Omental fat pad (tissue), 4 donors: ENCODE measurements around the gene CLP1. TPM values are rescaled to one million over a fixed set of nuclear protein-coding genes. Genes with fewer than 3 reads are reported as not detected.
"Not testable (repeated sequence)": the region's sequence is repeated elsewhere in the genome, so short reads cannot be mapped to it uniquely, and the experiment has no call there.

ENCODE experiments used
- ATAC-seq: fragments of 150-250 bp; one replicate; pipeline ENCODE4 v1.9.1; 2016; ENCODE audit warnings: mild to moderate bottlenecking, moderate library complexity; ENCODE audit not compliant: low FRiP score
- DNase-seq: peaks from one replicate; pipeline ENCODE4 v3.0.0-alpha.2; 2019; ENCODE audit warnings: low spot score
- CTCF ChIP-seq, 3 donors: fragments of 450-650 bp; IDR thresholded peaks; one replicate each; pipeline ENCODE4 v1.5.1; 2016 to 2017; ENCODE audit warnings: antibody characterized with exemption in 3 of 3, mild to moderate bottlenecking in 3 of 3, moderate library complexity in 2 of 3
- small RNA-seq: library from RNA; depleted of rRNA; stranded (forward); fragments of <200 nt; gene quantifications from one replicate; pipeline ENCODE3, GENCODE V24; 2016
- total RNA-seq, 4 donors: library from RNA; depleted of rRNA; stranded (reverse); fragments of >200 nt; gene quantifications; one replicate each; pipeline ENCODE4 v1.1.0, GENCODE V29; 2016

Gene CLP1
- total RNA-seq, 4 donors from 2014 or later = 12.3 to 26.1 (median 15.7) TPM

DNA sequence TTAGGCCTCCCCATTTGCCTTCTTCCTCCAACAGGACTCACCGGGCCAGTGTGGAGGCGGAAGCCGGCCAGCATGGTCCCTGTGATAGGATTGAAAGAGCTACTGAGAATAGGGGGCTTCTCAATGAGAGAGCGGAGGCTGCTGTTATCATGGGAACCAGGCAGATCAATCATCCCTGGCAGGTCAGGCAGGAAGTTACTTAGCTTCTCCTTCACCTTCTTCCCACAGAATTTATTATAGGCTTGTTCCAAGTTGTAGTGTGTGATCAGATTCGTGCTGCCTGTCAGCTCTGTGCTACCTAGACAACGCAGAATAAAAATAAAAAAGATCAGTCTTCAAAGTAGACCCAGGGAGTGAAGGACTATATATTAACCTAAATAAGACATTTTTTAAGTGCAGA lies 47.4 kb downstream of the CLP1 start:
- no peak for DNase-seq
- TF ChIP-seq CTCF (IDR thresholded peaks at IDR 0.05) = no peak
- no peak for ATAC-seq

- not testable (repeated sequence) for DNase-seq, ATAC-seq
Observed at GRCh38 chr11:57705432-57705831, 47.9 kb downstream of the CLP1 start.

GRCh38 chr11:57709802-57710367 lies 52.3 kb downstream of the CLP1 start:
- no peak for TF ChIP-seq CTCF (IDR thresholded peaks at IDR 0.05)
- ATAC-seq = no peak

More at GRCh38 chr11:57709802-57710367, 52.3 kb downstream of the CLP1 start:
- no peak for DNase-seq

Small RNA genes within 50 kb of the gene (small RNA-seq; reads per million reads assigned to genes)
- gene MIR130A = 369 reads per million, percentile 98 among the genes with 10 or more reads in this experiment

Other genes with a start within 250 kb of the CLP1 start
- 100 to 1,000 TPM in 3 of 4 donors, 10 to 100 TPM in 1; 73.3 to 152 (median 112) TPM for gene SLC43A3, start 230.6 kb upstream of the CLP1 start, total RNA-seq
- 1 to 10 TPM in 1 of 4 donors, under 1 TPM in 2, not detected in 1; 0.25 to 1.4 (median 0.74) TPM for gene RTN4RL2, start 197.2 kb upstream of the CLP1 start, total RNA-seq
- gene SLC43A1, start 142.1 kb upstream of the CLP1 start, total RNA-seq = 10 to 100 TPM; 11.5 to 40.4 (median 16.5) TPM
- gene TIMM10, start 127.0 kb upstream of the CLP1 start, total RNA-seq = 10 to 100 TPM; 42.9 to 49.0 (median 45.9) TPM
- gene SMTNL1, start 120.2 kb upstream of the CLP1 start, total RNA-seq = not detected
- gene UBE2L6, start 90.1 kb upstream of the CLP1 start, total RNA-seq = 100 to 1,000 TPM in 1 of 4 donors, 10 to 100 TPM in 3; 46.5 to 104 (median 52.6) TPM
- gene SERPING1, start 60.1 kb upstream of the CLP1 start, total RNA-seq = 1,000 to 10,000 TPM in 1 of 4 donors, 100 to 1,000 TPM in 3; 500 to 1,674 (median 892) TPM
- gene YPEL4, start 7.8 kb upstream of the CLP1 start, total RNA-seq = 1 to 10 TPM in 3 of 4 donors, under 1 TPM in 1; 0.63 to 1.8 (median 1.5) TPM
- 10 to 100 TPM; 44.1 to 61.5 (median 50.7) TPM for gene ZDHHC5, start 10.4 kb downstream of the CLP1 start, total RNA-seq
- gene MED19, start 54.5 kb downstream of the CLP1 start, total RNA-seq = 10 to 100 TPM; 10.7 to 14.4 (median 12.2) TPM
- gene TMX2, start 54.8 kb downstream of the CLP1 start, total RNA-seq = 10 to 100 TPM; 49.0 to 73.9 (median 68.8) TPM
- 100 to 1,000 TPM; 101 to 123 (median 113) TPM for gene SELENOH, start 83.7 kb downstream of the CLP1 start, total RNA-seq
- gene BTBD18, start 94.1 kb downstream of the CLP1 start, total RNA-seq = not detected
- 100 to 1,000 TPM in 2 of 4 donors, 10 to 100 TPM in 2; 85.5 to 174 (median 105) TPM for gene CTNND1, start 104.0 kb downstream of the CLP1 start, total RNA-seq